ENCODE results near the gene FCF1.

DNA sequence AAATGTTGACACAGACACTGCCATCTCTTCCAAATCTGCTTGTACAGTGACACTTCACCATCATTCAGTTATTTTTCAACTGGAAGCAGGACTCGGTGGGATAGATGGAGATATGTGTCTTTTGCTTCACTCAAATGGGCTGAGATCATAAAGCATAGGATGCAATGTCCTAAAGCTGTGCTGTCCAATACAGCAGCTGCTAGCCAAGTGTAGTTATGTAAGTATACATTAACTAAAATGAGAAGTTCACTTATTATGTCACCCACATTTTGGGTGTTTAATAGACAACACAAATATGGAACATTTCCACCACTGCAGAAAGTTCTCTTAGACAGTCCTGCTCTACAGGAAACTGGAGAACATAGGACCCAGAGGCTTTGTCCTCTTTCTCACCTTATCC, 43.7 kb upstream of the FCF1 start:
- no peak for TF ChIP-seq CTCF (IDR thresholded peaks at IDR 0.05; ENCODE audit: poor library complexity)
- no peak for TF ChIP-seq EZH2 (IDR thresholded peaks at IDR 0.05; ENCODE audit: borderline replicate concordance)
